ENCODE results near the gene KIAA1191. TPM values are rescaled to one million over a fixed set of nuclear protein-coding genes. Genes with fewer than 3 reads are reported as not detected.

Gene KIAA1191
- total and polyA plus RNA-seq, 9 of the 15 experiments (the other 6 are each of a cell fraction or from before 2014, with no cell fraction given): 31.0 to 80.2 (median 45.7) TPM

- H3K36me3 ChIP-seq (ENCODE audit: control insufficient read depth, insufficient read depth, low read length): peaks cover 93% of the 10 kb centered on the region
- no TSS peak for BruUV-seq (replicated peaks)
- peaks cover 3% of the 10 kb centered on the region; the same call in 1 of the 2 replicates for H4K20me1 ChIP-seq (replicated peaks; ENCODE audit: control insufficient read depth, insufficient read depth, low read length)
- H2AFZ ChIP-seq (ENCODE audit: low read depth, low read length): no peak overlapping the region
- no peak for ATAC-seq
- no peaks in the 10 kb centered on the region for H3K4me1 ChIP-seq (replicated peaks in 1 of 2; ENCODE audit: control insufficient read depth in 2 of 2, insufficient read depth in 2 of 2, low read length in 2 of 2)
- H3K4me3 ChIP-seq: no peak overlapping the region
- no peak overlapping the region for H3K4me2 ChIP-seq (ENCODE audit: insufficient read depth, low read length)
- no peak for FAIRE-seq
- no peaks in the 10 kb centered on the region for H3K9me3 ChIP-seq (replicated peaks; ENCODE audit: control insufficient read depth, insufficient read depth, low read depth, low read length)
- H3K27me3 ChIP-seq (ENCODE audit: control insufficient read depth in 2 of 2, insufficient read depth in 2 of 2, low read length in 2 of 2): no peaks in the 10 kb centered on the region
- WGBS (ENCODE audit: insufficient coverage, low coverage, missing lambda C conversion rate): 98% methylated on average over 4 of the region's 4 CpGs
- no peak overlapping the region for H3K27ac ChIP-seq (ENCODE audit: extremely low read depth, low read depth, low read length)
- ChIA-PET POLR2A (interaction anchor here (1.2 to 2.2 kb wide), 2 partner anchors 8 to 12 kb away, joined by 6 to 23 read pairs; partner anchors contain the start of gene KIAA1191), CTCF (ENCODE audit: low intra/inter-chr PET ratio) (no interaction called here)
- peaks cover 39% of the 10 kb centered on the region for H3K79me2 ChIP-seq (ENCODE audit: control insufficient read depth, insufficient read depth, low read length)
- in situ Hi-C loops (cut with MboI): no loop called here
- TF ChIP-seq LCOR (CRISPR knock-in tag; IDR thresholded peaks at IDR 0.05) (no peak), TFAP4 (CRISPR knock-in tag; IDR thresholded peaks at IDR 0.05; ENCODE audit: borderline replicate concordance) (peak; percentile 19; the same call in 1 of the 2 replicates)
- H3K9me1 ChIP-seq (ENCODE audit: control insufficient read depth, insufficient read depth, low read length): peaks cover 3% of the 10 kb centered on the region
- DNase-seq (ENCODE audit: extremely low read depth in 1 of 4, low spot score in 3 of 4): no peak
- intact Hi-C loops (cut with micrococcal nuclease): no loop called here
- no peak overlapping the region for H3K9ac ChIP-seq (ENCODE audit: insufficient read depth in 1 of 2, low read depth in 2 of 2, low read length in 2 of 2)
Observed at GRCh38 chr5:176353533-176353932, 8.0 kb downstream of the KIAA1191 start.

GRCh38 chr5:176352116-176352878, 9.3 kb downstream of the KIAA1191 start:
- in situ Hi-C loops (cut with MboI): no loop called here
- no peak overlapping the region for H3K27ac ChIP-seq (ENCODE audit: extremely low read depth, low read depth, low read length)
- no peaks in the 10 kb centered on the region for H3K27me3 ChIP-seq (ENCODE audit: control insufficient read depth in 2 of 2, insufficient read depth in 2 of 2, low read length in 2 of 2)
- 97% methylated on average over 5 of the region's 5 CpGs for WGBS (ENCODE audit: insufficient coverage, low coverage, missing lambda C conversion rate)
- ChIA-PET CTCF (ENCODE audit: low intra/inter-chr PET ratio) (no interaction called here), POLR2A (interaction anchor here (1.2 to 2.2 kb wide), 3 partner anchors 9 to 11 kb away, joined by 4 to 23 read pairs (median 6); partner anchors contain the start of gene KIAA1191)
- no peaks in the 10 kb centered on the region for H3K4me1 ChIP-seq (replicated peaks in 1 of 2; ENCODE audit: control insufficient read depth in 2 of 2, insufficient read depth in 2 of 2, low read length in 2 of 2)
- H3K9me1 ChIP-seq (ENCODE audit: control insufficient read depth, insufficient read depth, low read length): peaks cover 3% of the 10 kb centered on the region
- peaks cover 94% of the 10 kb centered on the region for H3K36me3 ChIP-seq (ENCODE audit: control insufficient read depth, insufficient read depth, low read length)
- intact Hi-C loops (cut with micrococcal nuclease): no loop called here
- H3K9ac ChIP-seq (ENCODE audit: insufficient read depth in 1 of 2, low read depth in 2 of 2, low read length in 2 of 2): no peak overlapping the region
- H2AFZ ChIP-seq (ENCODE audit: low read depth, low read length): no peak overlapping the region
- H3K4me2 ChIP-seq (ENCODE audit: insufficient read depth, low read length): no peak overlapping the region
- BruUV-seq (replicated peaks): no TSS peak
- no peaks in the 10 kb centered on the region for H3K9me3 ChIP-seq (replicated peaks; ENCODE audit: control insufficient read depth, insufficient read depth, low read depth, low read length)
- H4K20me1 ChIP-seq (replicated peaks; ENCODE audit: control insufficient read depth, insufficient read depth, low read length): peaks cover 3% of the 10 kb centered on the region; the same call in 1 of the 2 replicates
- DNase-seq (ENCODE audit: extremely low read depth in 1 of 4, low spot score in 3 of 4) (no peak), FAIRE-seq (no peak), ATAC-seq (no peak)
- no peak overlapping the region for H3K4me3 ChIP-seq
- peaks cover 29% of the 10 kb centered on the region for H3K79me2 ChIP-seq (ENCODE audit: control insufficient read depth, insufficient read depth, low read length)
- TF ChIP-seq ZKSCAN8 (CRISPR knock-in tag; IDR thresholded peaks at IDR 0.05) (no peak), TAF1 (IDR thresholded peaks at IDR 0.05; ENCODE audit: control insufficient read depth, extremely low read depth, insufficient read depth, low read length, severe bottlenecking) (no peak), TEAD2 (tag; IDR thresholded peaks at IDR 0.05) (no peak), XRCC3 (IDR thresholded peaks at IDR 0.05) (no peak), ZHX1 (conservative IDR thresholded peaks at IDR 0.05; ENCODE audit: low read length) (no peak), PRMT5 (CRISPR knock-in tag; IDR thresholded peaks at IDR 0.05) (no peak), CCNT2 (IDR thresholded peaks at IDR 0.05; ENCODE audit: borderline replicate concordance, extremely low read depth, insufficient read length, low read depth, low read length) (no peak), EGR1 (conservative IDR thresholded peaks at IDR 0.05) (no peak)
